Hepatic stellate cell (primary cell): ENCODE results near the gene ZNF234.
"Not testable (repeated sequence)": the region's sequence is repeated elsewhere in the genome, so short reads cannot be mapped to it uniquely, and the experiment has no call there.

Source experiments
- DNase-seq: peaks from one replicate; pipeline ENCODE4 v3.0.0; 2011; ENCODE audit warnings: low spot score

ZNF234 gene

GRCh38 chr19:44141191-44142058, at the start of gene ZNF234:
Gene ZNF234 (plus strand): TSS chr19:44141554. CDS start chr19:44144633, 3,079 bp downstream.
- peak; percentile 88 for DNase-seq

- DNase-seq: no peak
These were observed 49.2 kb upstream of the ZNF234 start for GRCh38 chr19:44092108-44092507.

- DNase-seq: peak; percentile 89
These were observed 47.2 kb upstream of the ZNF234 start, which contains the start of gene ZNF224 for GRCh38 chr19:44093931-44094765. Gene ZNF224 (plus strand): TSS chr19:44094361. CDS start chr19:44097874, 3,513 bp downstream.

DNA sequence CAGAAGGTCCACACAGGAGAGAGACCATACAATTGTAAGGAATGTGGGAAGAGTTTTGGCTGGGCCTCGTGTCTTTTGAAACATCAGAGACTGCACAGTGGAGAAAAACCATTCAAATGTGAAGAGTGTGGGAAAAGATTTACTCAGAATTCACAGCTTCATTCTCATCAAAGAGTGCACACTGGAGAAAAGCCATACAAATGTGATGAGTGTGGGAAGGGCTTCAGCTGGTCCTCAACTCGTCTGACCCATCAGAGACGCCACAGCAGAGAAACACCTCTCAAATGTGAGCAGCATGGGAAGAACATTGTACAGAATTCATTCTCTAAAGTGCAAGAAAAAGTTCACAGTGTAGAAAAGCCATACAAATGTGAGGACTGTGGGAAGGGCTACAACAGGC, 33.6 kb upstream of the ZNF234 start:
- no peak for DNase-seq

DNA sequence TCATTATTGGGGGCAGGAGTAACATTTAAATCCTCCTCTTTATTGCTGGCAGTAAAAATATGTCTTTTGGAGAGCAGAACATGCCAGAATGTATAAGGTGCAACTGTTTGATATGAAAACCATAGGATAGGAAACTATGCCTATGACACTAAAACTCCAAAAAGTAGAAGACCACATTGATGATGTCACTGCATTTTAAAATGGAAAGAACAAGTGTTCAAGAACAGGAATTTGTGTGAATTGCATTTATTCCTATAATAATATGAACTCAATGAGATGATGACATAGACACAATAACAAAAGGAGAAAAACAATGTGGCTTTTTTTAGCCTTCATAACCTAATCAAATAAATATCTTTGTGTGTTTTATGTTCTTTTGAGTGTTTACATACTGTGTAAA, 31.9 kb upstream of the ZNF234 start:
- no peak for DNase-seq

DNA sequence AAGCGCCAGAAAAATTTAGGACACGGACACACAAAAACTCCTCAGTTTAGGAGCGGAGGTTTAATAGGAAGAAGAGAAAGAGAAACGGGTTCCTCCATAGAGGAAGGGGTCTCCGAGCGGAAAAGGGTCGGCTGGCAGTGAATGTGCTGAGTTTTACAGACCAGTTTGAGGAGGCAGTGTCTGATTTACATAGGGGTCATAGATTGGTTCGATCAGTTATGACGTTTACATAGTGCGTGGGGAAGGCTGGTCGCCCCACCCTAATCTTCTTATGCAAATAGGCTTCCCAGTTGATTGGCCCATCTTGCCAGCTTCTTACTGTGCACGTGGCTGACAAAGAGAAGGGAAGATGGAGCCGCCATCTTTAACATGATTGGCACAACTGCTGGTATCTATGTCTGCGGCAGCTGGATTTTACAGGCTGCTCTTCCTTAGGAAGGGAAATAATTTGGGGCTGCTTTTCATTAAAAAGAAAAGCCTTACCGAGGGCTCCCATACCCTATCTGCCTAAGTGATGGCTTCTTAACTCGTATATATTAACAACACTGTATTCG, 29.4 kb upstream of the ZNF234 start:
- DNase-seq: peak; percentile 32

- no peak for DNase-seq
These were observed 28.6 kb upstream of the ZNF234 start for GRCh38 chr19:44112802-44113137.

GRCh38 chr19:44113138-44113783, 28.1 kb upstream of the ZNF234 start, which contains the start of gene ZNF225:
Gene ZNF225 (plus strand): TSS chr19:44113399. CDS start chr19:44115828, 2,429 bp downstream.
- DNase-seq: peak; percentile 93

DNA sequence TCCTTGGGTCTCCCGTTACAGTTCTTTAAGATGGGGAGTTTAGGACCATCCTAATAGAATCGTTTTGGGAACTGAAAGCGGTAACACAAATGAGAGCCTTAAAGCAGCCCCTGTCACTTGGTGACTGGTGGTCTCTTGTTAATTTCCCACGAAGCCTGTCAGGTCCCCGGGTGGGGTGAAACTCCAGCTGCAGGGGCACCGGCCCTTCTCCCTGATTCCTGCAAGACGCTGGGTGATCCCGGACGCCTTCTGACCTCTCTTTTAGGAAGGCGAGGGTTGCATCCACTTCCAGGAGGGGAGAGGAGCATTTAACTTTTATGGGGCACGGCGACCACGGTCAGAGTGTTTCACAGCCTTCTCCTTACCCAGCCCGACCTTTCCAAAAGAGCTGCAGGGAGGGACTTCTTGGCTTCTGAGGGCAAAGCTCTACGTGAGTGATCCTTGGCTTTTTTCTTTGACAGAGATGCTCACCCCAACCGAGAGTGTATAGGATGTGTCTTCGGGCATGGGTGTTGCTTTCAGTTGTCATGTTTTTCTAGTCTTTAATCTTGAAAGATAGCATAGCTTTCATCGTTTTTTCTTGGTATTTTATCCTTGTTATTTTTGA, 27.5 kb upstream of the ZNF234 start:
- peak; percentile 26 for DNase-seq

DNA sequence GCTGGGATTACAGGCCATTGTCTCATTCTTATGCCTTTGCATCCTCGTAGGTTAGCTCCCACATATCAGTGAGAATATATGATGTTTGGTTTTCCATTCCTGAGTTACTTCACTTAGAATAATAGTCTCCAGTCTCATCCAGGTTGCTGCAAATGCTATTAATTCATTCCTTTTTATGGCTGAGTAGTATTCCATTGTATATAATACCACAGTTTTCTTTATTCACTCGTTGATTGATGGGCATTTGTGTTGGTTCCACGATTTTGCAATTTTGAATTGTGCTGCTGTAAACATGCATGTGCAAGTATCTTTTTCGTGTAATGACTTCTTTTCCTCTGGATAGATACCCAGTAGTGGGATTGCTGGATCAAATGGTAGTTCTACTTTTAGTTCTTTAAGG, 20.2 kb upstream of the ZNF234 start:
- DNase-seq: not testable (repeated sequence)

DNA sequence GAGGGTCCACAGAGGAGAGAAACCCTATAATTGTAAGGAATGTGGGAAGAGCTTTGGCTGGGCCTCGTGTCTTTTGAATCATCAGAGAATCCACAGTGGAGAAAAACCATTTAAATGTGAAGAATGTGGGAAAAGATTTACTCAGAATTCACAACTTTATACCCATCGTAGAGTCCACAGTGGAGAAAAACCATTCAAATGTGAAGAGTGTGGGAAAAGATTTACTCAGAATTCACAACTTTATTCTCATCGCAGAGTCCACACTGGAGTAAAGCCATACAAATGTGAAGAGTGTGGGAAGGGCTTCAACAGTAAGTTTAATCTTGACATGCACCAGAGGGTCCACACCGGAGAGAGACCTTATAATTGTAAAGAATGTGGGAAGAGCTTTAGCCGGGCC, 9.4 kb upstream of the ZNF234 start:
- DNase-seq: no peak

GRCh38 chr19:44142059-44142433, 692 bp downstream of the ZNF234 start:
- peak; percentile 34 for DNase-seq

- no peak for DNase-seq
These were observed 8.4 kb downstream of the ZNF234 start for GRCh38 chr19:44149776-44150175.

DNA sequence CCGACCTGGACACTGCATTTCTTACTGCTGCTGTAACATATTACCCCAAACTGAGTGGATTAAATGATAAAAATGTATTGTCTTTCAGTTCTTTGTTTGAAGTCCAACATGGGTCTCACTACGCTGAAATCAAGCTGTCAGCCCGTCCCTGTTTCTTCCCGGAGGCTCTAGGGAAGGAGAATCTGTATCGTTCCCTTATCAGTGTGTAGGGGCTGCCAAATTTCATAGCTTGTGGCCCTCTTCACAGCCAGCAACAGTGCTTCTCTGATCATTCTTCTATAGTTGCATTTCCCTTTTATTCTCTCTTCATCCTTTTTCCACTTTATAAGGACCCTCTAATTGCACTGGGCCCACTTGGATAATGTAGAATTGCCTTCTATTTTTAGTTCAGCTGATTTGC, 10.1 kb downstream of the ZNF234 start:
- DNase-seq: no peak

- no peak for DNase-seq
These were observed 15.1 kb downstream of the ZNF234 start for GRCh38 chr19:44156475-44156874.

GRCh38 chr19:44163789-44164188, 22.4 kb downstream of the ZNF234 start:
- DNase-seq: no peak

- no peak for DNase-seq
These were observed 22.9 kb downstream of the ZNF234 start for GRCh38 chr19:44164327-44164672.

DNA sequence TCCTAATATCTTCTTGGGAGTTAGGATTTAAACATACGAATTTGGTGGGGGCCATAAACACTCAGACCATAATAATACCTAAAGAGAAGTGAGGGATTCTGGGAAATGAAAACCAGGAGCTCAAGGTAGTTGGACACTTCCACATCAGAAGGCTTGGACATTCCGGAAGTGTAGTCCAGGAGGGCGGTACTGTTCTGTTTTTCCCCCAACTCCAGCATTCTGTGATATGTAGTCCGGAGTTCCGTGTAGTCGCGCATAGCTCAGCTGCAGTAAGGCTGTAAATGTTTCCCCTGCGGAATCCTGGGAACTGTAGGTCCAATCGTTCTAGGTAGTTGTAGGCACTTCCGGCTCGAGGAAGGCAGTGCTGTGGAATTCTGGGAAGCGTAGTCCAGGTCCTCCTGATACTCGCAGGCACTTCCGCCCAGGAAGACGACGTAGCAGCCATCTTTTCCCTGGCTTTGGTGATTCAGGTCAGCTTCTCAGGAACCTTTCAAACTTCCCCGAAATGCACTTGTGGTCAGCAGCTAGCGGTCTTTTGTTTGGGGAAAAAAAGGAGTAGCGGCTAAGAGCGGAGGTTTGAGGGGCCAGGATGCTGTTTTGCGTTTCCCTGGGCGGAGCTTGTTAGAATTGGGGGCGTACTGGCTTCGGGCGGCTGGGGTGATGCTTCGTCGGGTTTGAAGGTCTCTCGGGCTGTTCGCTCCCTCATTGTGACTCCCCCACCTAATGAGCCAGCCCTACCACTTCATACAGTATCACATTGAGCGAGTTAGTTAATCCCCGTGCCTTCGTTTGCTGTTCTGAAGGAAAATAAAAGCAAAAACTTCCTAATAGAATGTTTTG, 23.5 kb downstream of the ZNF234 start, which contains the start of gene ZNF226:
Gene ZNF226 (plus strand): TSS at position 428 of the 840 bp plus-strand sequence. CDS start 4,981 bp downstream, outside the sequence.
- DNase-seq: peak; percentile 84

DNA sequence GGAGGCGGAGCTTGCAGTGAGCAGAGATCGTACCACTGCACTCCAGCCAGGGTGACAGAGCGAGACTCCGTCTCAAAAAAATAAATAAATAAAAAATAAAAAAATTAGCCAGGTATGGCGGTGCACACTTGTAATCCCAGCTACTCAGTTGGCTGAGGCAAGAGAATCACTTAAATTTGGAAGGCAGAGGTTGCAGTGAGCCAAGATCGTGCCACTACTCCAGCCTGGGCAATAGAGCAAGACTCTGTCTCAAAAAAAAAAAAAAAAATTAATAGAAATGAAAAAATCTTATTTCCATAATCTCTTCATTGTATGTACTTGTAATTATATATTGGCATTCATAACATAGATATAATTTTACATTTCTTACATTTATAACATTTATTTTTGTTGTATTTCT, 29.3 kb downstream of the ZNF234 start:
- not testable (repeated sequence) for DNase-seq

GRCh38 chr19:44176590-44176989, 35.2 kb downstream of the ZNF234 start:
- DNase-seq: no peak

GRCh38 chr19:44180968-44181367, 39.6 kb downstream of the ZNF234 start:
- DNase-seq: no peak
